ENCODE data around the gene SH3GL2.

- TF ChIP-seq RARB (CRISPR knock-in tag; IDR thresholded peaks at IDR 0.05) (no peak), ZFP30 (CRISPR knock-in tag; IDR thresholded peaks at IDR 0.05) (no peak), ARNTL (CRISPR knock-in tag; IDR thresholded peaks at IDR 0.05; ENCODE audit: borderline replicate concordance, low read depth) (no peak), ZC3H10 (CRISPR knock-in tag; IDR thresholded peaks at IDR 0.05) (no peak), ZNF8 (CRISPR knock-in tag; IDR thresholded peaks at IDR 0.05) (no peak)
- TF ChIP-seq, protein P1, sequence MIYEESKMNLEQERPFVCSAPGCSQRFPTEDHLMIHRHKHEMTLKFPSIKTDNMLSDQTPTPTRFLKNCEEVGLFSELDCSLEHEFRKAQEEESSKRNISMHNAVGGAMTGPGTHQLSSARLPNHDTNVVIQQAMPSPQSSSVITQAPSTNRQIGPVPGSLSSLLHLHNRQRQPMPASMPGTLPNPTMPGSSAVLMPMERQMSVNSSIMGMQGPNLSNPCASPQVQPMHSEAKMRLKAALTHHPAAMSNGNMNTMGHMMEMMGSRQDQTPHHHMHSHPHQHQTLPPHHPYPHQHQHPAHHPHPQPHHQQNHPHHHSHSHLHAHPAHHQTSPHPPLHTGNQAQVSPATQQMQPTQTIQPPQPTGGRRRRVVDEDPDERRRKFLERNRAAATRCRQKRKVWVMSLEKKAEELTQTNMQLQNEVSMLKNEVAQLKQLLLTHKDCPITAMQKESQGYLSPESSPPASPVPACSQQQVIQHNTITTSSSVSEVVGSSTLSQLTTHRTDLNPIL (CRISPR knock-in tag; IDR thresholded peaks at IDR 0.05; ENCODE audit: low read depth): no peak
- TF ChIP-seq, protein P2, sequence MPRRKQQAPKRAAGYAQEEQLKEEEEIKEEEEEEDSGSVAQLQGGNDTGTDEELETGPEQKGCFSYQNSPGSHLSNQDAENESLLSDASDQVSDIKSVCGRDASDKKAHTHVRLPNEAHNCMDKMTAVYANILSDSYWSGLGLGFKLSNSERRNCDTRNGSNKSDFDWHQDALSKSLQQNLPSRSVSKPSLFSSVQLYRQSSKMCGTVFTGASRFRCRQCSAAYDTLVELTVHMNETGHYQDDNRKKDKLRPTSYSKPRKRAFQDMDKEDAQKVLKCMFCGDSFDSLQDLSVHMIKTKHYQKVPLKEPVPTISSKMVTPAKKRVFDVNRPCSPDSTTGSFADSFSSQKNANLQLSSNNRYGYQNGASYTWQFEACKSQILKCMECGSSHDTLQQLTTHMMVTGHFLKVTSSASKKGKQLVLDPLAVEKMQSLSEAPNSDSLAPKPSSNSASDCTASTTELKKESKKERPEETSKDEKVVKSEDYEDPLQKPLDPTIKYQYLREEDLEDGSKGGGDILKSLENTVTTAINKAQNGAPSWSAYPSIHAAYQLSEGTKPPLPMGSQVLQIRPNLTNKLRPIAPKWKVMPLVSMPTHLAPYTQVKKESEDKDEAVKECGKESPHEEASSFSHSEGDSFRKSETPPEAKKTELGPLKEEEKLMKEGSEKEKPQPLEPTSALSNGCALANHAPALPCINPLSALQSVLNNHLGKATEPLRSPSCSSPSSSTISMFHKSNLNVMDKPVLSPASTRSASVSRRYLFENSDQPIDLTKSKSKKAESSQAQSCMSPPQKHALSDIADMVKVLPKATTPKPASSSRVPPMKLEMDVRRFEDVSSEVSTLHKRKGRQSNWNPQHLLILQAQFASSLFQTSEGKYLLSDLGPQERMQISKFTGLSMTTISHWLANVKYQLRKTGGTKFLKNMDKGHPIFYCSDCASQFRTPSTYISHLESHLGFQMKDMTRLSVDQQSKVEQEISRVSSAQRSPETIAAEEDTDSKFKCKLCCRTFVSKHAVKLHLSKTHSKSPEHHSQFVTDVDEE (CRISPR knock-in tag; IDR thresholded peaks at IDR 0.05): no peak
These were observed 255.0 kb downstream of the SH3GL2 start for GRCh38 chr9:17833846-17834245.
